Activated CD4-positive, alpha-beta T cell treated with anti-CD3 and anti-CD28 coated beads, Interleukin-2, amount 10 ng/mL, durations not matched to agents 7 days and 5 days (primary cell): ENCODE measurements around the gene PRIMPOL. TPM values are rescaled to one million over a fixed set of nuclear protein-coding genes. Genes with fewer than 3 reads are reported as not detected.
"Not testable (repeated sequence)": the region's sequence is repeated elsewhere in the genome, so short reads cannot be mapped to it uniquely, and the experiment has no call there.

ENCODE experiments used
- CTCF ChIA-PET: fragments of 350-600 bp; sonication (Branson Sonifier 250); formaldehyde crosslinking; loops from one replicate; lab custom pipeline; 2021; ENCODE audit warnings: antibody characterized with exemption; lab: Charles Lee
- POLR2A ChIA-PET: fragments of 350-600 bp; sonication (Branson Sonifier 250); formaldehyde crosslinking; loops from one replicate; lab custom pipeline; 2021; ENCODE audit warnings: antibody characterized with exemption; lab: Charles Lee
- DNase-seq: peaks from one replicate; pipeline ENCODE4 v3.0.0-alpha.2; 2020
- H3K27ac Mint-ChIP-seq: one replicate; pipeline ENCODE4 v1.8.0; 2021; ENCODE audit warnings: mild to moderate bottlenecking, moderate library complexity, mixed read lengths
- H3K27me3 Mint-ChIP-seq: one replicate; pipeline ENCODE4 v1.8.0; 2021; ENCODE audit warnings: mixed read lengths
- H3K36me3 Mint-ChIP-seq: one replicate; pipeline ENCODE4 v1.8.0; 2021; ENCODE audit warnings: low read depth, mixed read lengths
- H3K4me1 Mint-ChIP-seq: one replicate; pipeline ENCODE4 v1.8.0; 2021; ENCODE audit warnings: mixed read lengths
- H3K4me3 Mint-ChIP-seq: one replicate; pipeline ENCODE4 v1.8.0; 2021; ENCODE audit warnings: mild to moderate bottlenecking, moderate library complexity, mixed read lengths
- H3K9me3 Mint-ChIP-seq: one replicate; pipeline ENCODE4 v1.8.0; 2021; ENCODE audit warnings: mixed read lengths
- total RNA-seq, 2 experiments: library from RNA; stranded (reverse); gene quantifications; one replicate each; pipeline ENCODE4 v1.2.3, GENCODE V29; 2021

Gene PRIMPOL
- 10 to 100 TPM; 20.2 to 21.4 TPM for total RNA-seq

- H3K36me3 Mint-ChIP-seq, result peaks cover 50% of the 10 kb centered on the region
- CTCF ChIA-PET, result interaction anchor here (0.8 to 3.5 kb wide), 8 partner anchors 10 to 385 kb away, joined by 3 to 8 read pairs (median 3); no protein-coding TSS in a partner anchor
- DNase-seq, result peak; percentile 95
Measured at GRCh38 chr4:184649026-184649970, at the start of gene PRIMPOL, which contains the start of gene CASP3. TSS of gene PRIMPOL (plus strand) at chr4:184649738. CDS start at chr4:184657141, 7,403 bp downstream. TSS of gene CASP3 (minus strand) at chr4:184649447. CDS start at chr4:184638453, 10,994 bp downstream.

GRCh38 chr4:184600982-184601381 is 48.6 kb upstream of the PRIMPOL start:
- POLR2A ChIA-PET, H3K27ac Mint-ChIP-seq, H3K36me3 Mint-ChIP-seq, H3K4me3 Mint-ChIP-seq: not testable (repeated sequence)
- H3K27me3 Mint-ChIP-seq, result peaks cover 23% of the 10 kb centered on the region
- H3K9me3 Mint-ChIP-seq, result peaks cover 11% of the 10 kb centered on the region
- CTCF ChIA-PET, result interaction anchor here (0.6 to 1.1 kb wide), 2 partner anchors 337 to 407 kb away, joined by 3 to 4 read pairs; no protein-coding TSS in a partner anchor
- DNase-seq, result peak; percentile 35
- H3K4me1 Mint-ChIP-seq, result peaks cover 20% of the 10 kb centered on the region

More at GRCh38 chr4:184649026-184649970, at the start of gene PRIMPOL, which contains the start of gene CASP3:
- POLR2A ChIA-PET, result interaction anchor here (0.5 to 1.5 kb wide), 2 partner anchors 34 to 84 kb away, joined by 6 read pairs; partner anchors contain the start of gene CENPU
- Mint-ChIP-seq H3K4me1 (peaks cover 64% of the 10 kb centered on the region), H3K27ac (peak within 1 kb of the TSS; percentile 96), H3K4me3 (peak within 1 kb of the TSS; percentile 96), H3K9me3 (no peaks in the 10 kb centered on the region), H3K27me3 (no peaks in the 10 kb centered on the region)

- POLR2A ChIA-PET, DNase-seq, H3K36me3 Mint-ChIP-seq, H3K4me3 Mint-ChIP-seq, H3K27ac Mint-ChIP-seq: not testable (repeated sequence)
- Mint-ChIP-seq H3K9me3 (peaks cover 17% of the 10 kb centered on the region), H3K27me3 (peaks cover 30% of the 10 kb centered on the region), H3K4me1 (peaks cover 20% of the 10 kb centered on the region)
- CTCF ChIA-PET, result interaction anchor here (1.1 kb wide), 1 partner anchor 195 kb away, joined by 3 read pairs; no protein-coding TSS in a partner anchor
Measured at GRCh38 chr4:184602857-184603256, 46.7 kb upstream of the PRIMPOL start.

GRCh38 chr4:184607429-184607828 is 42.1 kb upstream of the PRIMPOL start:
- DNase-seq, POLR2A ChIA-PET, CTCF ChIA-PET, H3K27ac Mint-ChIP-seq, H3K4me3 Mint-ChIP-seq, H3K36me3 Mint-ChIP-seq, H3K4me1 Mint-ChIP-seq: not testable (repeated sequence)
- peaks cover 23% of the 10 kb centered on the region for H3K27me3 Mint-ChIP-seq
- peaks cover 13% of the 10 kb centered on the region for H3K9me3 Mint-ChIP-seq

- Mint-ChIP-seq H3K9me3 (peaks cover 10% of the 10 kb centered on the region), H3K27me3 (no peaks in the 10 kb centered on the region), H3K27ac (no peak overlapping the region), H3K36me3 (peaks cover 5% of the 10 kb centered on the region), H3K4me3 (no peak overlapping the region), H3K4me1 (no peaks in the 10 kb centered on the region)
- ChIA-PET CTCF (interaction anchor here (1.4 kb wide), 1 partner anchor 26 kb away, joined by 4 read pairs; no protein-coding TSS in a partner anchor), POLR2A (no interaction called here)
- DNase-seq, result no peak
Measured at GRCh38 chr4:184612074-184612473, 37.5 kb upstream of the PRIMPOL start.

- no peak overlapping the region for H3K27ac Mint-ChIP-seq
- H3K36me3 Mint-ChIP-seq, result peaks cover 5% of the 10 kb centered on the region
- H3K27me3 Mint-ChIP-seq, result no peaks in the 10 kb centered on the region
- ChIA-PET POLR2A (no interaction called here), CTCF (interaction anchor here (1.4 kb wide), 1 partner anchor 27 kb away, joined by 4 read pairs; no protein-coding TSS in a partner anchor)
- DNase-seq, result no peak
- H3K4me3 Mint-ChIP-seq, result no peak overlapping the region
- H3K9me3 Mint-ChIP-seq, result peaks cover 10% of the 10 kb centered on the region
- H3K4me1 Mint-ChIP-seq, result no peaks in the 10 kb centered on the region
Measured at GRCh38 chr4:184613405-184613804, 36.1 kb upstream of the PRIMPOL start.

- Mint-ChIP-seq H3K4me3 (no peak overlapping the region), H3K27me3 (no peaks in the 10 kb centered on the region), H3K9me3 (peaks cover 10% of the 10 kb centered on the region), H3K4me1 (no peaks in the 10 kb centered on the region), H3K36me3 (peaks cover 5% of the 10 kb centered on the region), H3K27ac (no peak overlapping the region)
- POLR2A ChIA-PET, result no interaction called here
- no peak for DNase-seq
- CTCF ChIA-PET, result no interaction called here
Measured at GRCh38 chr4:184614509-184614908, 35.0 kb upstream of the PRIMPOL start.

GRCh38 chr4:184616168-184616567 is 33.4 kb upstream of the PRIMPOL start:
- DNase-seq, H3K4me3 Mint-ChIP-seq, H3K9me3 Mint-ChIP-seq, POLR2A ChIA-PET, H3K27me3 Mint-ChIP-seq, H3K4me1 Mint-ChIP-seq, H3K27ac Mint-ChIP-seq, H3K36me3 Mint-ChIP-seq: not testable (repeated sequence)
- CTCF ChIA-PET, result interaction anchor here (1.2 kb wide), 1 partner anchor 387 kb away, joined by 3 read pairs; no protein-coding TSS in a partner anchor

- H3K9me3 Mint-ChIP-seq, result peaks cover 10% of the 10 kb centered on the region
- ChIA-PET POLR2A (no interaction called here), CTCF (interaction anchor here (0.7 to 2.6 kb wide), 4 partner anchors 18 to 387 kb away, joined by 3 to 11 read pairs (median 3); no protein-coding TSS in a partner anchor)
- H3K36me3 Mint-ChIP-seq, result peaks cover 5% of the 10 kb centered on the region
- H3K4me1 Mint-ChIP-seq, result no peaks in the 10 kb centered on the region
- DNase-seq, result no peak
- no peak overlapping the region for H3K27ac Mint-ChIP-seq
- no peak overlapping the region for H3K4me3 Mint-ChIP-seq
- H3K27me3 Mint-ChIP-seq, result no peaks in the 10 kb centered on the region
Measured at GRCh38 chr4:184616633-184617551, 32.6 kb upstream of the PRIMPOL start.

GRCh38 chr4:184617600-184618196 is 31.8 kb upstream of the PRIMPOL start:
- POLR2A ChIA-PET, result no interaction called here
- H3K9me3 Mint-ChIP-seq, result peaks cover 10% of the 10 kb centered on the region
- H3K27ac Mint-ChIP-seq, result no peak overlapping the region
- H3K4me1 Mint-ChIP-seq, result no peaks in the 10 kb centered on the region
- no peak overlapping the region for H3K4me3 Mint-ChIP-seq
- CTCF ChIA-PET, result interaction anchor here (0.7 to 2.6 kb wide), 4 partner anchors 17 to 39 kb away, joined by 3 to 11 read pairs (median 3); no protein-coding TSS in a partner anchor
- DNase-seq, result no peak
- H3K27me3 Mint-ChIP-seq, result no peaks in the 10 kb centered on the region
- peaks cover 5% of the 10 kb centered on the region for H3K36me3 Mint-ChIP-seq

GRCh38 chr4:184620212-184620867 is 29.2 kb upstream of the PRIMPOL start:
- H3K36me3 Mint-ChIP-seq, result peaks cover 19% of the 10 kb centered on the region
- no peaks in the 10 kb centered on the region for H3K27me3 Mint-ChIP-seq
- ChIA-PET CTCF (no interaction called here), POLR2A (no interaction called here)
- DNase-seq, result no peak
- H3K4me1 Mint-ChIP-seq, result peaks cover 11% of the 10 kb centered on the region
- no peak overlapping the region for H3K4me3 Mint-ChIP-seq
- peaks cover 3% of the 10 kb centered on the region for H3K9me3 Mint-ChIP-seq
- H3K27ac Mint-ChIP-seq, result no peak overlapping the region
